Measurements from ENCODE around the gene KRT85.

The KRT85 gene

GRCh38 chr12:52338241-52338960 lies 28.9 kb downstream of the KRT85 start:
- peak; percentile 2 for DNase-seq (ENCODE audit: low read depth)
- TF ChIP-seq CTCF (conservative IDR thresholded peaks at IDR 0.05; ENCODE audit: control insufficient read depth, insufficient read depth, low read depth, low read length), result no peak
- no peak overlapping the region for H3K4me3 ChIP-seq (ENCODE audit: control insufficient read depth, low read depth, low read length)

- DNase-seq (ENCODE audit: low read depth), result no peak
- H3K4me3 ChIP-seq (ENCODE audit: control insufficient read depth, low read depth, low read length), result no peak overlapping the region
- TF ChIP-seq CTCF (conservative IDR thresholded peaks at IDR 0.05; ENCODE audit: control insufficient read depth, insufficient read depth, low read depth, low read length), result no peak
Measured at GRCh38 chr12:52337054-52337453, 30.2 kb downstream of the KRT85 start.

GRCh38 chr12:52336641-52337040 lies 30.6 kb downstream of the KRT85 start:
- DNase-seq (ENCODE audit: low read depth), result no peak
- TF ChIP-seq CTCF (conservative IDR thresholded peaks at IDR 0.05; ENCODE audit: control insufficient read depth, insufficient read depth, low read depth, low read length), result no peak
- H3K4me3 ChIP-seq (ENCODE audit: control insufficient read depth, low read depth, low read length), result no peak overlapping the region

- H3K4me3 ChIP-seq (ENCODE audit: control insufficient read depth, low read depth, low read length), result no peak overlapping the region
- TF ChIP-seq CTCF (conservative IDR thresholded peaks at IDR 0.05; ENCODE audit: control insufficient read depth, insufficient read depth, low read depth, low read length), result no peak
- no peak for DNase-seq (ENCODE audit: low read depth)
Measured at GRCh38 chr12:52335598-52336262, 31.6 kb downstream of the KRT85 start.

- no peak for TF ChIP-seq CTCF (conservative IDR thresholded peaks at IDR 0.05; ENCODE audit: control insufficient read depth, insufficient read depth, low read depth, low read length)
- H3K4me3 ChIP-seq (ENCODE audit: control insufficient read depth, low read depth, low read length), result no peak overlapping the region
- no peak for DNase-seq (ENCODE audit: low read depth)
Measured at GRCh38 chr12:52334185-52334584, 33.1 kb downstream of the KRT85 start.

- no peak for DNase-seq (ENCODE audit: low read depth)
- no peak overlapping the region for H3K4me3 ChIP-seq (ENCODE audit: control insufficient read depth, low read depth, low read length)
- TF ChIP-seq CTCF (conservative IDR thresholded peaks at IDR 0.05; ENCODE audit: control insufficient read depth, insufficient read depth, low read depth, low read length), result no peak
Measured at GRCh38 chr12:52333321-52333720, 34.0 kb downstream of the KRT85 start.
